GM12878 (cell line): ENCODE data around the gene RHCG.

Experiments used
- CTCF ChIP-seq, 3 experiments: IDR thresholded peaks in 2 of 3; conservative IDR thresholded peaks in 1 of 3; 2 replicates each; pipeline ENCODE4 v1.5.1; 2011; ENCODE audit warnings: low read depth in 3 of 3, low read length in 3 of 3, mild to moderate bottlenecking in 3 of 3, control low read depth in 2 of 3, moderate library complexity in 2 of 3, inconsistent platforms in 1 of 3, mixed read lengths in 1 of 3; ENCODE audit not compliant: control insufficient read depth in 2 of 3, insufficient read depth in 1 of 3; ENCODE audit errors: extremely low read depth in 1 of 3
- EP300 ChIP-seq, 2 experiments: fragments of 150-350 bp in 1 of 2; IDR thresholded peaks; 2 replicates each; pipeline ENCODE4 v1.6.1; 2011 to 2012; ENCODE audit warnings: low read depth in 2 of 2, low read length in 2 of 2, borderline replicate concordance in 1 of 2, improper control_type of control experiment in 1 of 2, inconsistent platforms in 1 of 2; ENCODE audit not compliant: control insufficient read depth in 1 of 2
- HCFC1 ChIP-seq: fragments of 150-350 bp; IDR thresholded peaks from 2 replicates; pipeline ENCODE4 v1.6.1; 2014; ENCODE audit warnings: low read length
- IKZF2 ChIP-seq, 2 experiments: fragments of 450-650 bp; IDR thresholded peaks; 2 replicates each; pipeline ENCODE4 v1.6.1; 2017; ENCODE audit warnings: mild to moderate bottlenecking in 2 of 2, moderate library complexity in 2 of 2
- KAT2A ChIP-seq: conservative IDR thresholded peaks from 2 replicates; pipeline ENCODE4 v1.6.1; 2011; ENCODE audit warnings: low read depth, low read length; ENCODE audit not compliant: control insufficient read depth
- PBX3 ChIP-seq: IDR thresholded peaks from 2 replicates; pipeline ENCODE4 v1.6.1; 2011; ENCODE audit warnings: mild to moderate bottlenecking, low read depth, low read length, moderate library complexity; ENCODE audit not compliant: insufficient replicate concordance
- POLR2A ChIP-seq: IDR thresholded peaks from 2 replicates; pipeline ENCODE4 v1.6.1; 2011; ENCODE audit warnings: low read depth, mild to moderate bottlenecking, low read length
- RAD21 ChIP-seq: IDR thresholded peaks from 2 replicates; pipeline ENCODE4 v1.6.1; 2011; ENCODE audit warnings: mild to moderate bottlenecking, low read depth, low read length, moderate library complexity; ENCODE audit not compliant: insufficient read depth
- RFX5 ChIP-seq: IDR thresholded peaks from 2 replicates; pipeline ENCODE4 v1.6.1; 2011; ENCODE audit warnings: low read depth, low read length, improper control_type of control experiment
- SMAD1 ChIP-seq: fragments of 450-650 bp; IDR thresholded peaks from 2 replicates; pipeline ENCODE4 v1.6.1; 2018; ENCODE audit warnings: mild to moderate bottlenecking, low read depth; ENCODE audit not compliant: partially characterized antibody
- YY1 ChIP-seq: IDR thresholded peaks from 2 replicates; pipeline ENCODE4 v1.6.1; 2011; ENCODE audit warnings: low read depth, mild to moderate bottlenecking, low read length

GRCh38 chr15:89479173-89479572, 17.2 kb downstream of the RHCG start:
- TF ChIP-seq RFX5 (no peak), HCFC1 (no peak), CTCF (IDR thresholded peaks at IDR 0.05 in 2 of 3, conservative IDR thresholded peaks at IDR 0.05 in 1 of 3; ENCODE audit: control insufficient read depth in 2 of 3, extremely low read depth in 1 of 3, insufficient read depth in 1 of 3, low read depth in 3 of 3, low read length in 3 of 3) (no peak), EP300 (IDR thresholded peaks at IDR 0.05; ENCODE audit: borderline replicate concordance in 1 of 2, control insufficient read depth in 1 of 2, low read depth in 2 of 2, low read length in 2 of 2) (no peak), PBX3 (no peak), YY1 (no peak), KAT2A (no peak), IKZF2 (IDR thresholded peaks at IDR 0.05) (no peak), SMAD1 (no peak), POLR2A (no peak), RAD21 (no peak)
